Measurements from ENCODE around the gene TUBB2A.
A peak's percentile ranks its signal among the peaks of the same experiment; 100 is the strongest.
"Not testable (repeated sequence)": the region's sequence is repeated elsewhere in the genome, so short reads cannot be mapped to it uniquely, and the experiment has no call there.

TUBB2A gene

DNA sequence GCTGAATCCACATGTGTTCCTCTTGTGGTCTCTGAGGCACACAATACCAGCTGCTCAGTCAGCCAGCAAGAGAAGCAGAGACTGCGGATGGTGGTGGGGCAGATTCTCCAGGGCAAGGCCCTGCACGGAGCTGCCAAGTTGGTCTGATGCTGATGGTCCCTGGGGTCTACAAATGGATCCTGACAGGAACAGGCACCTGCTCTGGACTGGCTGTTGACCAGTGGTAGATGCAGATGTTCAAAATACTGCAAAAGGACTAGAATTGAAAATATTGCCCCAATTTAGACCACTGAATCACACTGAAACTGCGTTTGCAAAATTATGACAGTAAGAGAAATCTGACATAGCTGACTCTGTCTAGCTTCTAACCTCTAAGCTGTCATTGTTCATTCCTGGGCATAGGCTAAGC is 29.6 kb upstream of the TUBB2A start:
- no peak overlapping the region for H3K4me3 ChIP-seq (ENCODE audit: low read depth, low read length)
- TF ChIP-seq, protein P1, sequence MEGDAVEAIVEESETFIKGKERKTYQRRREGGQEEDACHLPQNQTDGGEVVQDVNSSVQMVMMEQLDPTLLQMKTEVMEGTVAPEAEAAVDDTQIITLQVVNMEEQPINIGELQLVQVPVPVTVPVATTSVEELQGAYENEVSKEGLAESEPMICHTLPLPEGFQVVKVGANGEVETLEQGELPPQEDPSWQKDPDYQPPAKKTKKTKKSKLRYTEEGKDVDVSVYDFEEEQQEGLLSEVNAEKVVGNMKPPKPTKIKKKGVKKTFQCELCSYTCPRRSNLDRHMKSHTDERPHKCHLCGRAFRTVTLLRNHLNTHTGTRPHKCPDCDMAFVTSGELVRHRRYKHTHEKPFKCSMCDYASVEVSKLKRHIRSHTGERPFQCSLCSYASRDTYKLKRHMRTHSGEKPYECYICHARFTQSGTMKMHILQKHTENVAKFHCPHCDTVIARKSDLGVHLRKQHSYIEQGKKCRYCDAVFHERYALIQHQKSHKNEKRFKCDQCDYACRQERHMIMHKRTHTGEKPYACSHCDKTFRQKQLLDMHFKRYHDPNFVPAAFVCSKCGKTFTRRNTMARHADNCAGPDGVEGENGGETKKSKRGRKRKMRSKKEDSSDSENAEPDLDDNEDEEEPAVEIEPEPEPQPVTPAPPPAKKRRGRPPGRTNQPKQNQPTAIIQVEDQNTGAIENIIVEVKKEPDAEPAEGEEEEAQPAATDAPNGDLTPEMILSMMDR (IDR thresholded peaks at IDR 0.05; ENCODE audit: low read depth, low read length): no peak
- no peak for TF ChIP-seq POLR2A (IDR thresholded peaks at IDR 0.05; ENCODE audit: extremely low read depth, insufficient read length)
- TF ChIP-seq MYC (IDR thresholded peaks at IDR 0.05; ENCODE audit: low read depth, low read length): no peak
- TF ChIP-seq, protein P2, sequence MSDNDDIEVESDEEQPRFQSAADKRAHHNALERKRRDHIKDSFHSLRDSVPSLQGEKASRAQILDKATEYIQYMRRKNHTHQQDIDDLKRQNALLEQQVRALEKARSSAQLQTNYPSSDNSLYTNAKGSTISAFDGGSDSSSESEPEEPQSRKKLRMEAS (IDR thresholded peaks at IDR 0.05; ENCODE audit: low read depth, low read length): no peak

DNA sequence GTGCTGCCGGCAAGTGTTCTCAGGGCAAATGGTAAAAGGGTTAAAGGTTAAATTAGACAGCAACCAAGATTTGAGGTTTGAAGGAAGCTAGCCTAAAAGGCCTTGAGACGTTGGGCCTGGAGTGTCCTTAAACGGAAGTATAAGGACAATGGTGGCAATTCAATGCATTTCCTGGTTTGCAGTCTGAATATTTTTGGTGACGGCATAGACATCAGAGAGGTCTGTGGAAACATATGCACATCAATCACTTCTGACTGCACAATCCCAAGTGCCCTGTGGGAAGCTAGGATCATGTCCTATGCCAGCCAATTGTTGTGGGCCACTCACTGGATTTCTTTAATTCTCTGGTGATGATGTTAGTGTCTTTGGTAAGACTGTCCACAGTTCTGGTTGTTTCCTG is 25.7 kb upstream of the TUBB2A start:
- no peak for DNase-seq (ENCODE audit: low read depth)
- H3K4me3 ChIP-seq (ENCODE audit: low read depth, low read length): no peak overlapping the region
- TF ChIP-seq POLR2A (IDR thresholded peaks at IDR 0.05; ENCODE audit: extremely low read depth, insufficient read length) (no peak), MYC (IDR thresholded peaks at IDR 0.05; ENCODE audit: low read depth, low read length) (no peak)
- TF ChIP-seq, protein P1 (IDR thresholded peaks at IDR 0.05; ENCODE audit: low read depth, low read length): no peak
- TF ChIP-seq, protein P2 (IDR thresholded peaks at IDR 0.05; ENCODE audit: low read depth, low read length): no peak

More for the DNA sequence above, 29.6 kb upstream of the TUBB2A start:
- no peak for DNase-seq (ENCODE audit: low read depth)

DNA sequence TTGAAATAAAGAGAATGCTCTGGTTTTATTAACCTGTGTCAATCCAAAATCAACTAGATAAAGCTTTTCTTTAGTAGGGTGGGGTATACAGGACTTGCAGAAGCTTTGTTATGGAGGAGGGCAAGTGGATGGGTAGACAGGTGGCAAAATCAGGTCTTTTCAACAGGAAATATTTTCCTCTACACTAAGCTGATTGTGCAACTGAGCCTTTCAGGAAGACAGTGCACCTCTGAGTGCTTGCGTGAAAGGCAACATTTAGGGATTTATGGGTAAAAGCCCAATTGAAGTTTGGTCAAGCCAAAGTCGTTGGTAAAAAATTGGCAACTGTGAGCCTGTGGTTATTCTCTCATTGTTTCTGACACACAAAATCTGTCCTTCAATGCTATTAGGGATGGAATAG is 23.8 kb upstream of the TUBB2A start:
- TF ChIP-seq POLR2A (IDR thresholded peaks at IDR 0.05; ENCODE audit: extremely low read depth, insufficient read length) (no peak), MYC (IDR thresholded peaks at IDR 0.05; ENCODE audit: low read depth, low read length) (no peak)
- TF ChIP-seq, protein P2 (IDR thresholded peaks at IDR 0.05; ENCODE audit: low read depth, low read length): no peak
- TF ChIP-seq, protein P1 (IDR thresholded peaks at IDR 0.05; ENCODE audit: low read depth, low read length): no peak
- DNase-seq (ENCODE audit: low read depth): no peak
- H3K4me3 ChIP-seq (ENCODE audit: low read depth, low read length): no peak overlapping the region

DNA sequence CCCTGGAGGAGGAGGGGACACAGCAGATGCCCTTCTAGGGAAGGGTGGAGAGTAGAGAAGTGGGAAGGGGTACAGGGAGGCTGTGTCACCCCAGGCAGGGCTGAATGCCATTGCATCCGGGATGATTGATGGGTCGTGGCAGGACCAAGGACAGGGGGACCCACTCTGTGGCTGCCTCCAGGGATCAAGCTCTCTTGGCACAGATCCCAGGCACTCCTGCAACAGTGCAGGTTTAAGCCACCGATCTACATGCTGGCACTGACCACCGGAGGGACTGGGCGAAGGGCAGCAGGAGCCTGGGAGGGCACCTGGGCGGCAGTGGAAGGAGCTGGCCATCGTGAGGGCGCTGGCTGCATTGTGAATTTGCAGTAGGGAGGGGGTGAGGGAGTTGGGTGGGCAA is 22.6 kb upstream of the TUBB2A start:
- not testable (repeated sequence) for DNase-seq (ENCODE audit: low read depth); H3K4me3 ChIP-seq (ENCODE audit: low read depth, low read length)

DNA sequence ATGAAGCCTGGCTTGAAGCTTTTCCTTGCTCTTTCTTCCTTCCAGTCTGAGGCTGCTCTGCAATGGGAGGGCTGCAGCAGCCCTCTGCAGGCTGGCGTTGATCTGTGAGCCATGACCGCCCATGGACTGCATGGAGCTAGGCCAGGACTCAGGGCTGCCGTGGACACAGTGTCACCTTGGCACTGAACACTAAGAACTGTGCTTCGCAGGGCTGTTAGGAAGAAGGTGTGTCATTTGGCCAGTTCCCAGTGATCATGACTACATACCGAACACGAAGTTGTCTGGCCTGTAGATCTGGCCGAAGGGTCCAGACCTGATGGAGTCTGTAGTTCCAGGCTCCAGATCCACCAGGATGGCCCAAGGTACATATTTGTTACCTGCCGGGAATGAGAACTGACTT is 21.3 kb upstream of the TUBB2A start:
- H3K4me3 ChIP-seq (ENCODE audit: low read depth, low read length); DNase-seq (ENCODE audit: low read depth): not testable (repeated sequence)

DNA sequence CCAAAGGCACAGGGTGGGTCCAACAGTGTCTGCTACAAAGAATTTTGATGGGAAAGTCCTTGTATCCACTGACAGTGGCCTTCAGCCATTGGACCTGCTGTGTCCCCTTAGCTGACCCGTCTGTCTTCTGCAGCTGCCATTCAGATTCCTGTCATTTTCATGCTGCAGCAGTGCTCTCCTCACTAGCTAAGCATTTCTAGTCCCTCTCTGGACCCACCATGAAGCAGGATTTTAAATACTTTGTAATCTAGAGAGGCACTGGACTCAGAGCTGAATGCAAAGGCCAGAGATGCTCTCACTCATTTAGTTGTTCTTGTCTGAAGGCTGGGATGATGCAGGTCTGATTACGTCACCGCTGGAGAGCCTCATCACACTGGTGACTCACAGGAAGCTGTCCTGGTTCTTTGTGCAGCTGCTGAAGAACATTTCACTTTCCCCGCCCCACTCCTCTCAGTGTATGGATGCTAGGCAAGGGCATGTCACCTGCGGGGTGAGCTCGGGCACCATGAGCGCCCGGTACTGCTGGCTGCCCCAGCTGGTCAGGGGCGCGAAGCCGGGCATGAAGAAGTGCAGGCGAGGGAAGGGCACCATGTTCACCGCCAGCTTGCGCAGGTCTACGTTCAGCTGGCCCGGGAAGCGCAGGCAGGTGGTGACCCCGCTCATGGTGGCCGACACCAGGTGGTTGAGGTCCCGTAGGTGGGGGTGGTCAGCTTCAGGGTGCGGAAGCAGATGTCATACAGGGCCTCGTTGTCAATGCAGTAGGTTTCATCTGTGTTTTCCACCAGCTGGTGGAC is 19.4 kb upstream of the TUBB2A start:
- DNase-seq (ENCODE audit: low read depth): peak; percentile 88

More for the DNA sequence above, 19.4 kb upstream of the TUBB2A start:
- TF ChIP-seq, protein P2 (IDR thresholded peaks at IDR 0.05; ENCODE audit: low read depth, low read length): no peak
- TF ChIP-seq, protein P1 (IDR thresholded peaks at IDR 0.05; ENCODE audit: low read depth, low read length): no peak
- no peak for TF ChIP-seq MYC (IDR thresholded peaks at IDR 0.05; ENCODE audit: low read depth, low read length)
- no peak for TF ChIP-seq POLR2A (IDR thresholded peaks at IDR 0.05; ENCODE audit: extremely low read depth, insufficient read length)
- no peak overlapping the region for H3K4me3 ChIP-seq (ENCODE audit: low read depth, low read length)

All from NB4 (cell line).